ENCODE results near the gene ZMYND15.
A peak's percentile ranks its signal among the peaks of the same experiment; 100 is the strongest.

ZMYND15 gene

DNA sequence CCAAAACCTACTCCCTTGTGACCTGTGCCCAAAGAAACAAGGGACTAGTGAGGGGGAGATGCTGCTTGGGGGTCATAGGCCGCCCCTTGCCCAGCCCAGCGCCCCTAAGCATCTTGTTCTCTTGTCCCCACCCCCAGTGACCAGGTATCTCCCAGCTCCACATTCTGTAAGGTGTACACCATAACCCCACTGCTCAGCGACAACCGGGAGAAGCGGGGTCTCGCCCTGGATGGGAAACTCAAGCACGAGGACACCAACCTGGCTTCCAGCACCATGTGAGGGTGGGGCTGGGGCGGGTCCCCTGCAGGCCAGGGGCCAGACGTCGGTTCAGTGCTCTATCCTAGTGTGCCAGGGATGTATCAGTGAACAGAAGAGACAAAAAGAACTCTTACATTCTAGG is 20.5 kb upstream of the ZMYND15 start:
- no peak for DNase-seq (ENCODE audit: low read depth)
- TF ChIP-seq, protein P1, sequence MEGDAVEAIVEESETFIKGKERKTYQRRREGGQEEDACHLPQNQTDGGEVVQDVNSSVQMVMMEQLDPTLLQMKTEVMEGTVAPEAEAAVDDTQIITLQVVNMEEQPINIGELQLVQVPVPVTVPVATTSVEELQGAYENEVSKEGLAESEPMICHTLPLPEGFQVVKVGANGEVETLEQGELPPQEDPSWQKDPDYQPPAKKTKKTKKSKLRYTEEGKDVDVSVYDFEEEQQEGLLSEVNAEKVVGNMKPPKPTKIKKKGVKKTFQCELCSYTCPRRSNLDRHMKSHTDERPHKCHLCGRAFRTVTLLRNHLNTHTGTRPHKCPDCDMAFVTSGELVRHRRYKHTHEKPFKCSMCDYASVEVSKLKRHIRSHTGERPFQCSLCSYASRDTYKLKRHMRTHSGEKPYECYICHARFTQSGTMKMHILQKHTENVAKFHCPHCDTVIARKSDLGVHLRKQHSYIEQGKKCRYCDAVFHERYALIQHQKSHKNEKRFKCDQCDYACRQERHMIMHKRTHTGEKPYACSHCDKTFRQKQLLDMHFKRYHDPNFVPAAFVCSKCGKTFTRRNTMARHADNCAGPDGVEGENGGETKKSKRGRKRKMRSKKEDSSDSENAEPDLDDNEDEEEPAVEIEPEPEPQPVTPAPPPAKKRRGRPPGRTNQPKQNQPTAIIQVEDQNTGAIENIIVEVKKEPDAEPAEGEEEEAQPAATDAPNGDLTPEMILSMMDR (conservative IDR thresholded peaks at IDR 0.05; ENCODE audit: low read depth, low read length): no peak
- H3K4me3 ChIP-seq (ENCODE audit: low read depth, low read length): no peak overlapping the region

GRCh38 chr17:4719684-4720221 is 19.9 kb upstream of the ZMYND15 start:
- no peak overlapping the region for H3K4me3 ChIP-seq (ENCODE audit: low read depth, low read length)
- peak; percentile 56 for DNase-seq (ENCODE audit: low read depth)

DNA sequence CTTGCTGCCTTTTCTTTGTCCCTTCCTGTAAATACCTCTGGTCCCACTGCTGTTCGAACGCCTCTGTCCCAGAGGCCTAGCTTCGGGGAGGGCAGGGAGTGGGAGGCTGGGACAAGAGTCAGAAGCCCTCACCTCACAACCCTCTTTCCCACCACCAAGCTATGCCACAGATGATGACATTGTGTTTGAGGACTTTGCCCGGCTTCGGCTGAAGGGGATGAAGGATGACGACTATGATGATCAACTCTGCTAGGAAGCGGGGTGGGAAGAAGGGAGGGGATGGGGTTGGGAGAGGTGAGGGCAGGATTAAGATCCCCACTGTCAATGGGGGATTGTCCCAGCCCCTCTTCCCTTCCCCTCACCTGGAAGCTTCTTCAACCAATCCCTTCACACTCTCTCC is 18.8 kb upstream of the ZMYND15 start:
- TF ChIP-seq, protein P1 (conservative IDR thresholded peaks at IDR 0.05; ENCODE audit: low read depth, low read length): no peak
- H3K4me3 ChIP-seq (ENCODE audit: low read depth, low read length): no peak overlapping the region
- DNase-seq (ENCODE audit: low read depth): no peak

More at GRCh38 chr17:4719684-4720221, 19.9 kb upstream of the ZMYND15 start:
- TF ChIP-seq, protein P1 (conservative IDR thresholded peaks at IDR 0.05; ENCODE audit: low read depth, low read length): no peak

DNA sequence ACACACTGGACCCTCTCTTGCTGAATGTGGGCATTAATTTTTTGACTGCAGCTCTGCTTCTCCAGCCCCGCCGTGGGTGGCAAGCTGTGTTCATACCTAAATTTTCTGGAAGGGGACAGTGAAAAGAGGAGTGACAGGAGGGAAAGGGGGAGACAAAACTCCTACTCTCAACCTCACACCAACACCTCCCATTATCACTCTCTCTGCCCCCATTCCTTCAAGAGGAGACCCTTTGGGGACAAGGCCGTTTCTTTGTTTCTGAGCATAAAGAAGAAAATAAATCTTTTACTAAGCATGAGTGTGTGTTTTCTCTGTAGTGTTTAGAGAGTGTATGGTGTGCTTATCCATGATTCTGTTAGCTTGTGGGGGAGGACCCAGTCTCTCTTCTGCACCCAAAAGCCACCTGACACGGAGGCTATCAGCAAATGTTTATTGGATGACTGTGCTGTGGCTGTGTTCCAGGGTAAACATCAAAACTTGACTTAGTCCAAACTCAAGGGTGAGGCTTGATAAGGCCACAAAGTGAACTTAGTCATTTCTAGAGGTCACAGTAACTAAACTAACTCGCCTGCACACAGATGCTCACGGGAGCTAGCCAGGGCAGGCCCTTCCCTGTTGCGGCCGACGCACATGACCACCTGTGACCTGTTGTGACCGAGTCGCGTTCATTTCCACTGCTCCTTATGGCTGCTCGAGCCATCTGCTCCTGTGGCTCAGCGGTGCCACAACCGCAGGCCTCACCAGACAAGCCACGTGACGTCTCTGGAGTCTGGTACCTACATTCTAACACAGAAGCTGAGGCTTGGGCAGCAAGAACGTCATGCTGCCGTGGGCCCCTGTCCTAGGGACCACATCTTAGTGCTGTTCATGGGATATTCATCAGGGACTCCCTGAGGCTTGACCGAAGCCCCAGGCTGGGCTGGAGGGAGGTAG is 18.2 kb upstream of the ZMYND15 start:
- DNase-seq (ENCODE audit: low read depth): peak; percentile 28
- H3K4me3 ChIP-seq (ENCODE audit: low read depth, low read length): no peak overlapping the region
- TF ChIP-seq, protein P1 (conservative IDR thresholded peaks at IDR 0.05; ENCODE audit: low read depth, low read length): no peak

- DNase-seq (ENCODE audit: low read depth): no peak
- TF ChIP-seq, protein P1 (conservative IDR thresholded peaks at IDR 0.05; ENCODE audit: low read depth, low read length): no peak
- H3K4me3 ChIP-seq (ENCODE audit: low read depth, low read length): no peak overlapping the region
Observed at GRCh38 chr17:4722678-4723240, 16.9 kb upstream of the ZMYND15 start.

GRCh38 chr17:4724650-4725049 is 15.0 kb upstream of the ZMYND15 start:
- TF ChIP-seq, protein P1 (conservative IDR thresholded peaks at IDR 0.05; ENCODE audit: low read depth, low read length): no peak
- DNase-seq (ENCODE audit: low read depth): no peak
- no peak overlapping the region for H3K4me3 ChIP-seq (ENCODE audit: low read depth, low read length)

Measured in choroid plexus epithelial cell (primary cell).